NCI-H748 treated with DMSO at 0.1 percent for 48 hours (cell line): ENCODE results near the gene SOX13.

ENCODE experiments used
- DNase-seq: peaks from one replicate; lab custom pipeline; 2025; lab: John Stamatoyannopoulos, UW

SOX13 gene

DNA sequence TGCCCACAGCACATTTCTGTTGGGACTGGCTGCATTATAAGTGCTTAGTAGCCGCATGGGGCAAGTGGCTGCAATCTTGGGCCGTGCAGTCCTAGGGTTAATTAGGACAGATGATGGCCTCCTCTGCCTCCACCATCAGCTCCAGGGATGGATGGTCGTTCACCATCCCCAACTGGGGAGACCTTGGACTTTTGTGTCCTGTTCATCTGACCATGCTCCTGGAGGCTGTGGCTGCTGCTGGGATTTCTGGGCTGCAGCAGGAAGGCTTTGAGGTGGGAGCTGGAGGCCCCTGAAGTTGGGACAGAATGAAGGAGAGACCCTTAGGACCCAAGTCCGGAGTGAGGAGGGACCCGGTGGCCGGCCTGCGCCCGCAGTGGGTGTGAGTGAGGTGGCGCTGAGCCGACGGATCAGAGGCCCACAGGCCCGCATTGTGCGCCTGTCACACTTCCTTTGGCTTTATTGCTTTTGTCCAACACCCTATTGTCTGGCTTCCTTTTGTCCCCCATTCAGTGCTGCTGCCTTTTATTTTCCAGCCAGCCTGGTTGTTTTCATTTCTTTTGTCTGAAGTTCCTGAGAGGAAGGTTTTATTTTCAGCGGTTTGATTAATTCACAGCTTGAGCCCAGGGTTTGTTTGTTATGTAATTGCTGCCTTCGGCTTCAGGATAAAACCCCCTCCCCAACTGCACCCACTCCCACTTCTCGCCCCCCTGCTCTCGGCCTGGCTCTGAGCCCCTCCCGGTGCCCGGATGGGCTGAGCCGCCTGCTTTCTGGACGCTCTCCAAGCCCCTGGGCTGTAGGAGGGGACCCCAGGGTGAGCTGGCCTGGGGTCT is 35.6 kb downstream of the SOX13 start:
- peak; percentile 93 for DNase-seq

DNA sequence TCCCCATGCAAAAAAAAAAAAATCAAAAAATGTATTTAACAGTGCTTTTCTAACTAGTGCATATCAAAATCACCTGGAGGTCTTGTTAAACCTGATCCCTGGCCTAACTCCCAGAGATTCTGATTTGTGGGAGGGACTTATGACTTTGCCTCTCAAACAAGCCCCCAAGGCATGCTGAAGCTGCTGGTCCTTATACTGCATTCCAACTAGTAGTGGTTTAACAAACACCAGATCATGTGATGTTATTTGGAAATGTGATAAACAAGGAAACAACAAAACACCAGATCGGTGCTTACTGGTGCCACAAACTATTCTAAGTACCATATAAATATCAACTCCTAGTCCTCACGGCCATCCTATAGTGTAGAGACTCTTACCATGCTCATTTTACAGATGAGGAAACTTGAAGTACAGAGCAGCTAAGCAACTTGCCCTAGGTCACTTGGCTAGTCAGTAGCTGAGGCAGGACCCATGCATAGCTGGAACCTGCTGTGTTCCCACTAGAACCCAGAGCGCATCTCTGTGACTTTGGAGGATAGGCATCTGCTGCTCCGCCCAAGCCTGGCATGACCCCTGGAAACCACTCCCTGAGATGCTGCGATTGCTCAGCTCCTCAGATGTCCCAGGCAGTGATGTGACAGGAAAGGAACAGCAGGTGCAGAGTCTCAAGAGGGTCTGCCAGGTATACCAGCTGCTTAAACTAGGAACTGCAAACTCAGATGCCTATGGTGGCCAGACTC is 38.1 kb downstream of the SOX13 start:
- DNase-seq, result no peak

DNA sequence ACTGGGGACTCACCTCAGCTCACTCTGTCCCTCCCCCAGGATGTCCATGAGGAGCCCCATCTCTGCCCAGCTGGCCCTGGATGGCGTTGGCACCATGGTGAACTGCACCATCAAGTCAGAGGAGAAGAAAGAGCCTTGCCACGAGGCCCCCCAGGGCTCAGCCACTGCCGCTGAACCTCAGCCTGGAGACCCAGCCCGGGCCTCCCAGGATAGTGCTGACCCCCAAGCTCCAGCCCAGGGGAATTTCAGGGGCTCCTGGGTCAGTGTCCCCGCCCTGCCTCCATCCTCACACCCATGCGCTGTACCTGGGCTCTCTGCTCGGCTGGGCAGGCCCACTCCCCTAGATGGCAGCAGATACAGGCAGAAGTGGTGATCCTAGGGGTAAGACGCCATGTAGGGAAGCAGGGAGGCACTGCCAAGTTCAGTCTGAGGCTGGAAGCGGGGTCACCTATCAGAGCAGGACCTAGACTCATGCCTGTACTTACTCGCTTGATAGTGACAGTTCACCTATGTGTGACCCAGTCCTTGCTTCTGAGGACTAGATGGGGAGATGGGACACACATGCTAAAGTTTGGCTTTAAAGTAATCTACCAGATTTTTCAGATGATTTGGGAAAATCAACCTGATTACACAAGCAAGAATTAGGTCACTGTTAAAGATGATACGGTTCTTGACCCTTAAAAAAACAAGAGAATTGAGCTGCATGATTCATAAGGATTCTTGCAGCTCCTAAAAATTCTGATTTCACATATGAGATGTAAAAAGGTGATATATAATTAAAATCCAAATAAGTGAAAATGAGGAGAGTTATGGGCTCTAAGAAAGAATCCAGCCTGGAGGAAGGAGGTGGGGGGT is 40.2 kb downstream of the SOX13 start:
- no peak for DNase-seq

DNA sequence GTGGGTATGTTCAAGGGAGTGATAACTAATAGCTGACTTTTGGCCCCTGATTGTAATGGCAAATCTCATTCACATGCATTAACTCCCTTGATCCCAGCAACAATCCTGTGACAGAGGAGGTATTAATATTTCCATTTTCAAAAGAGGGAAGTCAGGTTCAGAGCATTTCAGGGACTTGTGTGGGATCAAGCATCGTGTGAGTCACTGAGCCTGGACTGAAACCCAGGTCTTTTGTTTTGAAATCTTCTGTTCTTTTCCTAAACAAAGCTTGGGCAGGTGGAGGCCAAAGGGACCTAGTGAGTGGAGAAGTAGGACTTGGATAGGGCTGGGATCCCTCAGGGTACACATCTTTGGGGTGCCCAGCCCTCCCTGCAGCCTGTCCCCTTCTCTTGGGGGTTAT is 41.0 kb downstream of the SOX13 start:
- DNase-seq, result no peak

DNA sequence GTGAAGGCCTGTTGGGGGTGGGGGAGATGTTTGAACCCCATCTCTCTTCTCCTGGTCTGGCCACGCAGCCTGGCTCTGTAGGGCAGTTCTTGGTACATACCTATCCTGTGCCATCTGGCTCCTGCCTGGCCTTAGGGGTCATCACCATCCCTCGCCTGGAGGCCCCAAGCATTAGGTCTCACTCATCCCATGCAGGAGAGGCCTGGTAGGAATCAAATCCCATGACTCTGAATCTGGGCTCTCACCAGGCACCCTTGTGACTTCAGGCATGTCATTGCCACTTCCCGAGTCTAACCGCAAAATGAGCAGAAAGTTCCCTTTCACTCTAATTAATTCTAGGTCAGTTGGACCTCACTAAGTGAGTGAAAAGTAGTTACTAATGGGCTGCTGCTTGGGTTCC is 41.7 kb downstream of the SOX13 start:
- DNase-seq, result no peak

DNA sequence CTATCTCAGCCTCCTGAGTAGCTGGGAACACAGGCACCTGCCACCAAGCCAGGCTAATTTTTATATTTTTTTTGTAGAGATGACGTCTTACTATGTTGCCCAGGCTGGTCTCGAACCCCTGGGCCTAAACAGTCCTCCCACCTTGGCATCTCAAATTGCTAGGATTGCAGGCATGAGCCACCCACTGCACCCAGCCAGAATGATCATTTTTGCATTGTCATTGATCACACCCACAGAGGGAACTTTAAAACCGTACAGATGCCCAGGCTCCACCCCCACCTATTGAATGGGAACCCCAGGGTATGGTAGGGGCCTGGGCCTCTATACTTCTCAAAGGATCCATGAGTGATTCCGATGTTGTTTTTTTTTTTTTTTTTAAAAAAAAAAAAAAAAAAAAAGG is 42.2 kb downstream of the SOX13 start:
- DNase-seq, result no peak

DNA sequence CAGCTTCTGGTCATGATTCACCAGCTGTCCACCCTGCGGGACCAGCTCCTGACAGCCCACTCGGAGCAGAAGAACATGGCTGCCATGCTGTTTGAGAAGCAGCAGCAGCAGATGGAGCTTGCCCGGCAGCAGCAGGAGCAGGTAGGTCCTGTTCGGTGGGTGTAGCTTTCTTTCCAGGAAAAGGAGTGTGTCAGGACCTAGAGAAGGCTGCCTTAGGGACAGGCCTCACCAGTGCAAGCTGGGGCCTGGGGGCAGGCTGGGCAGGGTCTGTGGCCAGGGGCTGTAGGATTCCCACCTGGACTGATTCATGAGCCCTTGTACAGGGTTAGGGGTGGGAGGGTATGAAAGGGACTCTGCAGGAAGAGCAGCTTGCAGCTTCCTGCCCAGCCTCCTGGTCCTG is 43.6 kb downstream of the SOX13 start:
- DNase-seq, result no peak

DNA sequence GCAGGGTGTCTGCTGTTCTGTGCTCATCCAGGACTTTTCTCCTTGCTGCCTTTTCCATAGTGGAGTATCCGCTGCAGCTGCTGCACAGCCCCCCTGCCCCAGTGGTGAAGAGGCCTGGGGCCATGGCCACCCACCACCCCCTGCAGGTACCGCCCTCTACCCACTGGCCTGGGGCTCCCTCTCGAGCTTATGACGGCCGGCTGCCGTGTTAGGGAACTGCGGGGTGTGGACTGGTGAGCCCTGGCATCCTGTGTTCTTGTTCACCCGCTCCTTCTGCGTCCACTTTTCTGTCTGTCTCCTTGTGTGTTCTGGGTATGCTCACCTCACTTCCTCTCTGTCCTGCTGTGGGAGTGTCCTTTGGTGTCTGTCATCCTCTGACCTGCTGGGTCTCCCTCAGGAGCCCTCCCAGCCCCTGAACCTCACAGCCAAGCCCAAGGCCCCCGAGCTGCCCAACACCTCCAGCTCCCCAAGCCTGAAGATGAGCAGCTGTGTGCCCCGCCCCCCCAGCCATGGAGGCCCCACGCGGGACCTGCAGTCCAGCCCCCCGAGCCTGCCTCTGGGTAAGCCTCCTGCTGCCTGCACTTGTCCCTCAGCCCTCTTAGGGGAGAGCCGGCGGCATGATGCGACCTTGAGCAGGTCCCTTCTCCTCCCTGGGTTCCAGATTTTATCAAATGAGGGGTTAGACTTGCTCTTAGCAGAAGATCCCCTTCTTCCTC is 49.1 kb downstream of the SOX13 start:
- no peak for DNase-seq

DNA sequence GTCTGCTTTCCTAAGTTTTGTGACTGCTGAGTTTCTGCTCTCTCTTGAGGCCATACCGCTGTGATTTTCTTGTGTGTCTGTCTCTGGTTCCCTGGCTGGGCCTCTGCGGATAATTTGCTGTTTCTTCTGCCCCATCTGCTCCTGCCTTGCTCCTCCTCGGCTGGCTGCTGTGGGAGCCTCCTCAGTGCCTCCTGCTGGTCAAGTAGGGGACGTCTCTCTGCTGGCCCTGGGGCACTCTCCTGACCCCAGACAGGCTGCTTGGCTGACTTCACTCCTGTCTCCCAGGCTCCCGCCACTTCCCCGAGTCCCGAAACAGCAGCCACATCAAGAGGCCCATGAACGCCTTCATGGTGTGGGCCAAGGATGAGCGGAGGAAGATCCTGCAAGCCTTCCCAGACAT is 50.5 kb downstream of the SOX13 start:
- DNase-seq, result no peak

DNA sequence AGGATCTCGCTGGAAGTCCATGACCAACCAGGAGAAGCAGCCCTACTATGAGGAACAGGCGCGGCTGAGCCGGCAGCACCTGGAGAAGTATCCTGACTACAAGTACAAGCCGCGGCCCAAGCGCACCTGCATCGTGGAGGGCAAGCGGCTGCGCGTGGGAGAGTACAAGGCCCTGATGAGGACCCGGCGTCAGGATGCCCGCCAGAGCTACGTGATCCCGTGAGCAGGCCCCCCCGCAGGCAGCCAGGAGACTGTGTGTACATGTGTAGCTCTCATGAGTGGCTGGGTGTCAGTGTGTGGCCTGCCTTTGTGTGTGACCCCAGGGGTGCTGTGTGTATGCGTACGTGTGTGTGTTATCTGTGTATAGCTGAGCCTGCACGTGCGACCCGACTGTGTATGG is 51.7 kb downstream of the SOX13 start:
- no peak for DNase-seq

DNA sequence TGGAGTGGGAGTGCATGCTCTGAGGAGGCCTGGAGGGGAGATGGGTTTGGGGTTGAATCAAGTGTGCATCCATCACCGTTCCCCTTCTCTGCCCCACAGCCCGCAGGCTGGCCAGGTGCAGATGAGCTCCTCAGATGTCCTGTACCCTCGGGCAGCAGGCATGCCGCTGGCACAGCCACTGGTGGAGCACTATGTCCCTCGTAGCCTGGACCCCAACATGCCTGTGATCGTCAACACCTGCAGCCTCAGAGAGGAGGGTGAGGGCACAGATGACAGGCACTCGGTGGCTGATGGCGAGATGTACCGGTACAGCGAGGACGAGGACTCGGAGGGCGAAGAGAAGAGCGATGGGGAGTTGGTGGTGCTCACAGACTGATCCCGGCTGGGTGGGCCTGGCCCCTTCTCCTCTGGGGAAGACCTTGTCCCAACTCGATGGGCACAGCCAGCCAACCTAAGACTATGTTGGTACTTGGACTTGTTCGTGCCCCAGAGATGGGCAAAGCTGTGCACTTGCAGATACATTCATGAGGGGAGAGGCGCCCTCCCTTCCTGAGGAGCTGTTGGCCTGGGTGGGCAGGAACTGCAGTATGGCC is 52.9 kb downstream of the SOX13 start:
- no peak for DNase-seq

DNA sequence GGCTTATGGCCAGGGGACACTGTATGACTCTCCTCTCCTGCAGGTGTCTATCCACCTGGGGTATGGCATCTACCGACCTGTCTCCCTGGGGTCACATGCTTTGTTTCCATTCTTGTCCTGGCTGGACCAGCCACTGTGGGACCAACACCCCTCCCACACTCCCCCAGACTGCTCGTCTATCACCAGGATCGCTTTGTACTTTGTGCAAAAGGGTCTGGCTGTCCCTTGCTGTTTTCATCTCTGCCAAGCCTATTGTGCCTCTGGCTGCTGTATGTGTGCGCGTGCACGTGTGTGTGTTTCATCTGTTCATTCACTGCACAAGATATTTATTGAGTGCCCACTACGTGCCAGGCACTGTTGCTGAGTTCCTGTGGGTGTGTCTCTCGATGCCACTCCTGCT is 53.5 kb downstream of the SOX13 start:
- no peak for DNase-seq

DNA sequence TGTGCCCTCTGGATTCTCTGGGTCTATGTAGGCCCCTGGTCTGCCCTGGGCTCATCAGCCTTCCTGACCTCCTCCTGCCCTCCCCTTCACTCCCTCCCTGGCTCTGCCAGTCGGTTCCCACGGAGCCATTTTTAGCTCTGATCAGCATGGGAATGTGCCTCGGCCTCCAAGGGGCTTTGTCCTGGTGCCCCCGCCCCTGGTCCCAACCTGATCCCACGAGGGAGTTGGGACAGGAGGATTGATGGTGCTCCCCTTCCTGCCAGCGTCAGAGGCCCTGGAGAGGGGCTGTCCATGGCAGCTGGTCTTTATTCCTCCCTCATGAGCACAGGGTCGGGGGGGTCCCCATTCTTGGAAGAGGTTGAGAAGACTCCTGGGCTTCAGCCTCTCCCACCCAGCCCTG is 54.0 kb downstream of the SOX13 start:
- no peak for DNase-seq

DNA sequence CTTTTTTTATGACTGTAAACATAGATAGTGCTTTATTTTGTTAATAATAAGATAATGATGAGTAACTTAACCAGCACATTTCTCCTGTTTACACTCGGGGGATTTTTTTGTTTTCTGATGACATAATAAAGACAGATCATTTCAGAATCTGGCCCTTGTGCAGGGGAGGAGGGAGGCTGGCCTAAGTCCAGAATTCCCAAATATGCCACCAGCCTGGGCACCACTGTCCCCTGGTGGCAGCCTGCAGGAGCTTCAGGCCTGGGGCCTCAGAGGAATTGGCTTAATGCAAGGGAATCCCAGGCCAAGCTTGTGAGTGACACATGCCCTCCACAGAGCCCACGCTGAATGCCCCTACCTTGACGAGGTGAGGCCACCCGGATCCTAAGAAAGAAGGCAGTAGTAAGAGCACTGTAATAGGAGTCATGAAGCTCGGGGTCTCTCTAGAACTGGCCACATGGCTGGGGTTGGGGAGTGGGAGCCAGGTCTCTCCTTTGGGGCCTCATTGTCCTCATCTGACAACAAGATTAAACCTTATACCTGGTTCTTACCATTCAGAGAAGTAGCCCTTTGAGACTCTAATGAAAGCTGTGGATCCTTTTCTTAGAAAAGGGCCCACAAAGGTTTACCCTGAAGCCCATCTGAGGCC is 54.8 kb downstream of the SOX13 start:
- peak; percentile 18 for DNase-seq

DNA sequence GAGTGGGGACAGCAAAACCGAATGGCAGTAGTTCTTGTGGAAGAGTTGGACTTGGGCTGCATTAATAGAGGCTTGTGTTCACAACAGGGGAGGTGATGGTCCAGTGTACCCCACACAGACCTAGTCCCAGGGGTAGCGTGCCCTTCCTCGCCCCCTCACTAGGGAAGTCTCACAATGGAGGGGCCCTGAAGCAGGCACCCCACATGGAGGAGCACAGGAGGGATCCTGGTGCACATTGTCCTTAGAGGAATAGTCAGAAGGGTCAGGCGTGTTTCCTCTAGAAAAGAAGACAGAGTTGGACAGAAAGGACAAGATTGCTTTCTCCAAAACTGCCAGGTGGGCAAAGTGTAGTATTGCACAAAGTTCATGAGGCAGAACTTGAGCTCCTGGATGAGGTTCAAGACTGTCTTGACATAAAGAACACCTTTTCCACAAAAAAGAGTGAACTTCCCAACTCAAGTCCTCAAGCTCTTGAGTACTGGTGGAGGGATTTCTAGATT is 55.6 kb downstream of the SOX13 start:
- no peak for DNase-seq

DNA sequence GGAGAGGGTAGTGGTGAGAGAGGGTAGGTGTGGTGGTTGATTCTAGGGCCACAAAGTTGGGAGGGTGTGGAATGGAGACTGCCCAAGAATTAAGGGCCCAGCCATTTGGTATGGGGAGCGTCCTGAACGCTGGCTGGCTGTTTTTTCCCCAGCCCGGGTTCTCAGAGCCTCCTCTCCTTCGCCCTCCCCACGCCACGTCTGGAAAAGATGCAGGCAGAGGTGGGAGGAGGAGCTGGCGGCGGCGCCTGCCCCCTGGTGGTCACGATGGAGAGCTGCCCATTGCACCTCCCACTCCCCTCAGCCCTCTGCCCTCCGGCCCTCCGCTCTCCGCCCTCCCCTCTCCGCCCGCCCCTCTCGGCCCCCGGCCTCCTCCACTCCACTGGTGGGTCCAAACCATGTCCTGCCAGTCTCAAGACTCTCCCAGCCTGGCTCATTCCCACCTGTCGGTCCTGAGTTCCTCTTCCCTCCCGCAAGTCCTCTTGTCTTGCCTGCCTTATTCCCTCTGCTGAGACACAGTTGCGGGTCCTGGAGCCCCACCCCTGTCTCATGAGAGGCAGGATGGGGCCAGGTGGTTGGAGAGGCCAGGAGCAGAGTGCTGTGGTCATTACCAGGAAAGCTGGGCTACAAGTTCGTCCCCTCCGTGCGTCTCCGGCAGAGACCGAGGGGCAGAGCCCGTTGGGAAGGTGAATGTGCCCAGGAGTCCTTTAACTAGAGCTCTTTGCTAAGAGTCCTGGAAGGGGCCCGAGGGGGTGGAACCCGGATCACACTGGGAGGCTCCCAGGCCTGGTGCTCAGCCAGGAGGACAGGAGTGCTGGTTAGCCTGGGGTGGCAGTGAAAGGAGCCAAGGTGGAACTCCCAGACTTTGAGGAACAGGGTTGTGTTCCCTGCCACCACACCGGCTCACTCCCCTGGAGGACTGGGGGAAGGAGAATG is 56.3 kb downstream of the SOX13 start:
- peak; percentile 18 for DNase-seq

DNA sequence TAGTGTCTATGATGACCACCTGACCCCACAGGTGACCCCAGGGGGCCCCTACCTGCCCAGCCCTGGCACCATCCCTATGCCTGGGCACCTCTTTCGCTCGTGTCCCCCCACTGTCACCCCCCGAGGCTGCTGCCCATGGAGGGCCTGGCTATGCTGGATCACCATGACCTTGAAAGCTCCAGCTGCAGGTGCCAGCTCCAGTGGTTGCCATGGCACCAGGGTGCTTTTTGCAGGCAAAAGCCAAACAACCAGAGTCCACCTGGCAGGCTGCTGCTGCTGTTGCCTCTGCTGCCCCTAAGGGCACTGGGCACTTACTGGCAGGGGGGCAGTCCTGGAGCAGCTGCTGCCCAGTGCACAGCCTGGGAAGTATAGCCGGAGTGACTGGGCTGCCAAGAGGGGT is 57.3 kb downstream of the SOX13 start:
- DNase-seq, result no peak

DNA sequence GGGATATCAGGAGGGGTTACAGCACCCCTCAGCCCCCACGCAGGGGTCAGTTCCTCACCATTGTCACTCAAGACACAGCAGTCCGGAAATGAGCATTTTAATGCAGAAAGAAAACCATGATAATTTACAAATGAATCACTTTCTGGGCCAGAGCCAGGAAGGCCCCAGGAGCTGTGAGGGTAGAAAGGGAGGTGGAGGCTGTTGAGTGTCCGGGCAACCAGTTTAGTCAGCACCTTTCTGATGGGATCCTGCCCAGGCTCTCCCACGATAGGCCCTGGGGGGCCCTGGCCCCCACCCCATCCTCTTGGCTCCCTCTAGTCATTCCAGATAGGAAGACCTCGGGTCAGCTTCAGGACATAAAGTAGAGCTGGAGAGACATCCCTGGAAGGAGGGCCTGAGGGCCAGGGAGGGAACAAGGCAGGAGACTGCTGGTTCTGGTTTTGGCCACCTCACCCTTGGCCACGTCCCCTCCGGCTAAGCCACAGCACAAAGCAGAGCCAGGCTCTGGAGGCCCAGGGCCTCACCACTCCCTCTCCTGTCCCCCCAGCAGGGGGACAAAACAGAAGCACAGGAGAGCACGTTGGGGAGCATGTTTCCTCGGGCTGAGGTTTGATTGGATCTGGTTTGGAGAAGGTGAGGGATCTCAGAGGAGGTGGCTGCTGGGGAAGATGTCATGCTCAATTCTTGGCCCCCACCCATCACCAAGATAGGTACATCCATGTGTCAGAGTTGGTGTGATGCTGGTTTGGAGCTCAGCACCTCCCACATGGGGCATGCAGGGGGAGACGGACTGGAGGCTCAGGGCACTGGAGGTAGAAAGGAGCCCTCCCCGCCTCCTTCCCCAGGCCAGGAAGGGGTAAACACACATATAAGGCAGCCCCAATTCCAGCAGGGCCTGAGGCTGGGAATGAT is 58.3 kb downstream of the SOX13 start:
- DNase-seq, result no peak

DNA sequence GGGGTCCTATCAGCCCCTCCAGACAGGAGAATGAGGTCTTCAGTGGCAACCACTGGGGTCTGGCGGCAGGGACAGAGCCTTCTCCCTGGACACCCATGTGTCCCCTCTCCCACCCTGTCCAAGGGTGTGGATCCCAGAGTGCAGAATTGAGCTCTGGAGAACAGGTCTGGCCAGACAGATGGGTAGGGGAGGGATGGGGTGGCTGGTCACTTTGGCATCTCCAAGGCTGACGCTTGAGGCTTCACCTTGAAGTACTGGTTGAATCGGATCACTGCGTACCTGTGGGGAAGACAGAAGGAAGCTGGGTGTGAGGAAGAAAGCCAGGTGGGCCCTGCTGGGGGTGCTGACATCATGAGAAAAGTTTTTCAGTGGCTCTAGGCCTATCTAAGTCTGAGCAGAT is 59.1 kb downstream of the SOX13 start:
- DNase-seq, result no peak
